PC-3 (cell line): ENCODE measurements around the gene SH3TC1.

Source experiments
- EZH2 ChIP-seq: fragments of 300-600 bp; sonication (generic); IDR thresholded peaks from one replicate; pipeline ENCODE4 v1.6.1; 2017; ENCODE audit warnings: antibody characterized with exemption, mild to moderate bottlenecking, low read length; ENCODE audit not compliant: unreplicated experiment
- EZH2phosphoT487 ChIP-seq: fragments of 300-600 bp; sonication (generic); IDR thresholded peaks from 2 replicates; pipeline ENCODE4 v1.6.1; 2018; ENCODE audit warnings: mild to moderate bottlenecking, antibody characterized with exemption, low read length, borderline replicate concordance
- TF ChIP-seq, protein P1 (sequence below): fragments of 300-600 bp; sonication (generic); conservative IDR thresholded peaks from 2 replicates; pipeline ENCODE4 v1.5.1; 2017; ENCODE audit warnings: antibody characterized with exemption, low read depth, mild to moderate bottlenecking, low read length

DNA sequence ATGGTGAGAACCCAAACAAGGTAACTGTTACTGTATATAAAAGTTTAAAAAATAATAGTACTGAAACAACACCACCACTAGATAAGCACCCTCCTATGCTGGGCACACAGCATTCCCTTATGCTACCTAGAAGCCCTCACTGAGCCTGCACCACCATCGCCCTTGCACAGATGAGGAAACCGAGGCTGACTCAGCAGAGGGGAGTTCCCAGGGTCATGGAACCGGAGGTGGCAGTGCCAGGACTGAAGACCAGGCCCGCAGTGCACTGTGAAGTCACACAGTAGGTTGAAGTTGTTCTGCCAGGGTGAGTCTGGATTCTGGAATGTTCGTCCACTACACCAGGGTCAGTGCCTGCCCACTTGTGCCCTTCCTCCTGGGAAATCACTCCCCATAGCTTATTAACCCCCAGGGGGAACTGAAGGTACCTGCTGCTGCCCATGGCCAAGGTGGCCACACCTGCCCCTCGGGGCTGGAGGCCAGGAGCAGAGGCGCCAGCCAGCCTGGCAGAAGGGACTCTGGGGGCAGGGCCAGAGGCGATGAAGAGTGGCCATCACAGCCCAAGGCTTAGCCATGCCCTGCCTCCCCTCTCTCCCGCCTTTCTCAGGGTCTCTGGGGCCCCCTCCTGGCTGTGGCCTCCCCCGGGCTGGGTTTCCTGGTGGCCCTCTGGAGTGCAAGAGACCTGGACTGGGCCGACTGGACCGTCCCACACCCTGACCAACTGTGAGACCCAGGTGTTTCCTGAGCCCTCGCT is 25.4 kb upstream of the SH3TC1 start:
- TF ChIP-seq EZH2phosphoT487 = no peak
- TF ChIP-seq, protein P1, sequence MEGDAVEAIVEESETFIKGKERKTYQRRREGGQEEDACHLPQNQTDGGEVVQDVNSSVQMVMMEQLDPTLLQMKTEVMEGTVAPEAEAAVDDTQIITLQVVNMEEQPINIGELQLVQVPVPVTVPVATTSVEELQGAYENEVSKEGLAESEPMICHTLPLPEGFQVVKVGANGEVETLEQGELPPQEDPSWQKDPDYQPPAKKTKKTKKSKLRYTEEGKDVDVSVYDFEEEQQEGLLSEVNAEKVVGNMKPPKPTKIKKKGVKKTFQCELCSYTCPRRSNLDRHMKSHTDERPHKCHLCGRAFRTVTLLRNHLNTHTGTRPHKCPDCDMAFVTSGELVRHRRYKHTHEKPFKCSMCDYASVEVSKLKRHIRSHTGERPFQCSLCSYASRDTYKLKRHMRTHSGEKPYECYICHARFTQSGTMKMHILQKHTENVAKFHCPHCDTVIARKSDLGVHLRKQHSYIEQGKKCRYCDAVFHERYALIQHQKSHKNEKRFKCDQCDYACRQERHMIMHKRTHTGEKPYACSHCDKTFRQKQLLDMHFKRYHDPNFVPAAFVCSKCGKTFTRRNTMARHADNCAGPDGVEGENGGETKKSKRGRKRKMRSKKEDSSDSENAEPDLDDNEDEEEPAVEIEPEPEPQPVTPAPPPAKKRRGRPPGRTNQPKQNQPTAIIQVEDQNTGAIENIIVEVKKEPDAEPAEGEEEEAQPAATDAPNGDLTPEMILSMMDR = no peak
- TF ChIP-seq EZH2 = no peak
